ENCODE data around the gene CTNNA3. TPM values are rescaled to one million over a fixed set of nuclear protein-coding genes. Genes with fewer than 3 reads are reported as not detected.

CTNNA3 gene
- total RNA-seq, 1 experiment from 2014 or later, result 0.32 TPM

DNA sequence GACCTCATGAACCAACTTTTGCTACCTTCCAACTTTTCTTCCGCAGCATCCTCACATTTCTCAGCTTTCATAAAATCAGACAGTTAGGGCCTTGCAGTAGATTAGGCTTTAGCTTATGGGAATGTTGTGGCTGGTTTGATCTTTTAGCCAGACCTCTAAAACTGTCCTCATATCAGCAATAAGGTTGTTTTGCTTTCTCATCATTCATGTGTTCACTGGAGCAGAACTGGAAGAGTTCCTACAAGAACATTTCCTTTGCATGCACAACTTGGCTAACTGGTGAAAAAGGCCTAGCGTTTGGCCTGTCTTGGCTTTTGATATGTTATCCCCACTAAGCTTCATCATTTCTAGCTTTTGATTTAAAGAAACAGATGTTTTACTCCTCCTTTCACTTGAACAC is 900.1 kb downstream of the CTNNA3 start:
- no peak overlapping the region for H3K4me2 ChIP-seq (ENCODE audit: low read length)
- intact Hi-C loops (cut with micrococcal nuclease), result no loop called here
- H3K4me1 ChIP-seq (ENCODE audit: control insufficient read depth in 1 of 2, insufficient read depth in 2 of 2, low read length in 2 of 2), result no peaks in the 10 kb centered on the region
- no peaks in the 10 kb centered on the region for H3K36me3 ChIP-seq (ENCODE audit: control insufficient read depth in 1 of 2, insufficient read depth in 2 of 2, low read length in 2 of 2)
- no TSS peak for BruUV-seq (replicated peaks)
- H3K9me3 ChIP-seq (ENCODE audit: control insufficient read depth in 1 of 2, insufficient read depth in 1 of 2, low read depth in 1 of 2, low read length in 2 of 2), result no peaks in the 10 kb centered on the region
- H3K9ac ChIP-seq (ENCODE audit: low read length), result no peak overlapping the region
- no peak overlapping the region for H2AFZ ChIP-seq (ENCODE audit: low read depth, low read length, poor library complexity, severe bottlenecking)
- ChIA-PET CTCF (interaction anchor here (0.8 kb wide), 1 partner anchor 10 kb away, joined by 3 read pairs; no protein-coding TSS in a partner anchor), POLR2A (interaction anchor here (1.3 kb wide), 1 partner anchor 10 kb away, joined by 4 read pairs; no protein-coding TSS in a partner anchor), RAD21 (ENCODE audit: low non-redundant PET in 1 of 2, low total read pairs in 2 of 2, uncharacterized antibody in 2 of 2, unreplicated experiment in 2 of 2) (no interaction called here)
- no peaks in the 10 kb centered on the region; the same call in 1 of the 2 replicates for H3K9me2 ChIP-seq (ENCODE audit: insufficient read depth)
- no peaks in the 10 kb centered on the region for H4K20me1 ChIP-seq (ENCODE audit: insufficient read depth)
- TF ChIP-seq ZNF274 (IDR thresholded peaks at IDR 0.05; ENCODE audit: low read depth, low read length) (no peak), CEBPB (IDR thresholded peaks at IDR 0.05; ENCODE audit: low read depth) (no peak), CBX3 (IDR thresholded peaks at IDR 0.05; ENCODE audit: low read depth) (no peak), SP1 (IDR thresholded peaks at IDR 0.05; ENCODE audit: low read depth) (no peak), FOSL1 (IDR thresholded peaks at IDR 0.05; ENCODE audit: low read depth) (no peak), RAD21 (IDR thresholded peaks at IDR 0.05; ENCODE audit: low read depth) (no peak), POLR2AphosphoS5 (IDR thresholded peaks at IDR 0.05; ENCODE audit: low read depth, low read length) (no peak), EZH2 (IDR thresholded peaks at IDR 0.05) (no peak), SRF (IDR thresholded peaks at IDR 0.05; ENCODE audit: low read depth) (no peak), SIN3A (IDR thresholded peaks at IDR 0.05; ENCODE audit: low read depth) (no peak), POLR2A (IDR thresholded peaks at IDR 0.05; ENCODE audit: borderline replicate concordance, extremely low read depth, insufficient read depth, insufficient read length) (no peak), EZH2phosphoT487 (IDR thresholded peaks at IDR 0.05; ENCODE audit: borderline replicate concordance) (no peak), YY1 (IDR thresholded peaks at IDR 0.05; ENCODE audit: extremely low read depth, insufficient replicate concordance, low read depth, low read length) (no peak)
- TF ChIP-seq, protein P1, sequence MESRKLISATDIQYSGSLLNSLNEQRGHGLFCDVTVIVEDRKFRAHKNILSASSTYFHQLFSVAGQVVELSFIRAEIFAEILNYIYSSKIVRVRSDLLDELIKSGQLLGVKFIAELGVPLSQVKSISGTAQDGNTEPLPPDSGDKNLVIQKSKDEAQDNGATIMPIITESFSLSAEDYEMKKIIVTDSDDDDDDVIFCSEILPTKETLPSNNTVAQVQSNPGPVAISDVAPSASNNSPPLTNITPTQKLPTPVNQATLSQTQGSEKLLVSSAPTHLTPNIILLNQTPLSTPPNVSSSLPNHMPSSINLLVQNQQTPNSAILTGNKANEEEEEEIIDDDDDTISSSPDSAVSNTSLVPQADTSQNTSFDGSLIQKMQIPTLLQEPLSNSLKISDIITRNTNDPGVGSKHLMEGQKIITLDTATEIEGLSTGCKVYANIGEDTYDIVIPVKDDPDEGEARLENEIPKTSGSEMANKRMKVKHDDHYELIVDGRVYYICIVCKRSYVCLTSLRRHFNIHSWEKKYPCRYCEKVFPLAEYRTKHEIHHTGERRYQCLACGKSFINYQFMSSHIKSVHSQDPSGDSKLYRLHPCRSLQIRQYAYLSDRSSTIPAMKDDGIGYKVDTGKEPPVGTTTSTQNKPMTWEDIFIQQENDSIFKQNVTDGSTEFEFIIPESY (IDR thresholded peaks at IDR 0.05; ENCODE audit: extremely low read depth, insufficient replicate concordance, low read length), result no peak
- TF ChIP-seq, protein P2, sequence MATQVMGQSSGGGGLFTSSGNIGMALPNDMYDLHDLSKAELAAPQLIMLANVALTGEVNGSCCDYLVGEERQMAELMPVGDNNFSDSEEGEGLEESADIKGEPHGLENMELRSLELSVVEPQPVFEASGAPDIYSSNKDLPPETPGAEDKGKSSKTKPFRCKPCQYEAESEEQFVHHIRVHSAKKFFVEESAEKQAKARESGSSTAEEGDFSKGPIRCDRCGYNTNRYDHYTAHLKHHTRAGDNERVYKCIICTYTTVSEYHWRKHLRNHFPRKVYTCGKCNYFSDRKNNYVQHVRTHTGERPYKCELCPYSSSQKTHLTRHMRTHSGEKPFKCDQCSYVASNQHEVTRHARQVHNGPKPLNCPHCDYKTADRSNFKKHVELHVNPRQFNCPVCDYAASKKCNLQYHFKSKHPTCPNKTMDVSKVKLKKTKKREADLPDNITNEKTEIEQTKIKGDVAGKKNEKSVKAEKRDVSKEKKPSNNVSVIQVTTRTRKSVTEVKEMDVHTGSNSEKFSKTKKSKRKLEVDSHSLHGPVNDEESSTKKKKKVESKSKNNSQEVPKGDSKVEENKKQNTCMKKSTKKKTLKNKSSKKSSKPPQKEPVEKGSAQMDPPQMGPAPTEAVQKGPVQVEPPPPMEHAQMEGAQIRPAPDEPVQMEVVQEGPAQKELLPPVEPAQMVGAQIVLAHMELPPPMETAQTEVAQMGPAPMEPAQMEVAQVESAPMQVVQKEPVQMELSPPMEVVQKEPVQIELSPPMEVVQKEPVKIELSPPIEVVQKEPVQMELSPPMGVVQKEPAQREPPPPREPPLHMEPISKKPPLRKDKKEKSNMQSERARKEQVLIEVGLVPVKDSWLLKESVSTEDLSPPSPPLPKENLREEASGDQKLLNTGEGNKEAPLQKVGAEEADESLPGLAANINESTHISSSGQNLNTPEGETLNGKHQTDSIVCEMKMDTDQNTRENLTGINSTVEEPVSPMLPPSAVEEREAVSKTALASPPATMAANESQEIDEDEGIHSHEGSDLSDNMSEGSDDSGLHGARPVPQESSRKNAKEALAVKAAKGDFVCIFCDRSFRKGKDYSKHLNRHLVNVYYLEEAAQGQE (IDR thresholded peaks at IDR 0.05; ENCODE audit: low read depth), result no peak
- TF ChIP-seq, protein P3, sequence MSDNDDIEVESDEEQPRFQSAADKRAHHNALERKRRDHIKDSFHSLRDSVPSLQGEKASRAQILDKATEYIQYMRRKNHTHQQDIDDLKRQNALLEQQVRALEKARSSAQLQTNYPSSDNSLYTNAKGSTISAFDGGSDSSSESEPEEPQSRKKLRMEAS (IDR thresholded peaks at IDR 0.05), result no peak
- TF ChIP-seq, protein P4, sequence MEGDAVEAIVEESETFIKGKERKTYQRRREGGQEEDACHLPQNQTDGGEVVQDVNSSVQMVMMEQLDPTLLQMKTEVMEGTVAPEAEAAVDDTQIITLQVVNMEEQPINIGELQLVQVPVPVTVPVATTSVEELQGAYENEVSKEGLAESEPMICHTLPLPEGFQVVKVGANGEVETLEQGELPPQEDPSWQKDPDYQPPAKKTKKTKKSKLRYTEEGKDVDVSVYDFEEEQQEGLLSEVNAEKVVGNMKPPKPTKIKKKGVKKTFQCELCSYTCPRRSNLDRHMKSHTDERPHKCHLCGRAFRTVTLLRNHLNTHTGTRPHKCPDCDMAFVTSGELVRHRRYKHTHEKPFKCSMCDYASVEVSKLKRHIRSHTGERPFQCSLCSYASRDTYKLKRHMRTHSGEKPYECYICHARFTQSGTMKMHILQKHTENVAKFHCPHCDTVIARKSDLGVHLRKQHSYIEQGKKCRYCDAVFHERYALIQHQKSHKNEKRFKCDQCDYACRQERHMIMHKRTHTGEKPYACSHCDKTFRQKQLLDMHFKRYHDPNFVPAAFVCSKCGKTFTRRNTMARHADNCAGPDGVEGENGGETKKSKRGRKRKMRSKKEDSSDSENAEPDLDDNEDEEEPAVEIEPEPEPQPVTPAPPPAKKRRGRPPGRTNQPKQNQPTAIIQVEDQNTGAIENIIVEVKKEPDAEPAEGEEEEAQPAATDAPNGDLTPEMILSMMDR (IDR thresholded peaks at IDR 0.05 in 2 of 3, conservative IDR thresholded peaks at IDR 0.05 in 1 of 3; ENCODE audit: borderline replicate concordance in 1 of 3, insufficient read depth in 1 of 3, low read depth in 2 of 3, low read length in 2 of 3), result no peak
- H3K79me2 ChIP-seq (ENCODE audit: insufficient read depth, low read length), result no peaks in the 10 kb centered on the region
- no peak for DNase-seq (ENCODE audit: low read depth, low spot score)
- no peak overlapping the region for H3K27ac ChIP-seq (ENCODE audit: low read depth, low read length)
- no peak overlapping the region for H3K4me3 ChIP-seq (replicated peaks in 1 of 2; ENCODE audit: low read depth in 1 of 2, low read length in 2 of 2)
- no peaks in the 10 kb centered on the region for H3K27me3 ChIP-seq (ENCODE audit: insufficient read depth, low read length)
- no peak for ATAC-seq
